OCI-LY7 (cell line): ENCODE data around the gene GID8. TPM values are rescaled to one million over a fixed set of nuclear protein-coding genes. Genes with fewer than 3 reads are reported as not detected.

Source experiments
- Bru-seq: library from RNA; stranded (reverse); fragments of 400-500 nt; gene quantifications from one replicate; lab custom pipeline; 2021; lab: Mats Ljungman, UMichigan
- BruChase-seq, 2 experiments: library from RNA; stranded (reverse); fragments of 400-500 nt; gene quantifications; one replicate each; lab custom pipeline; 2021; lab: Mats Ljungman, UMichigan
- BruUV-seq: library from RNA; stranded (reverse); fragments of 400-500 nt; replicated peaks from 2 replicates; lab custom pipeline; 2021; lab: Mats Ljungman, UMichigan
- CTCF ChIA-PET: fragments of 300-600 bp; sonication (Branson Sonifier 250); formaldehyde crosslinking; loops from one replicate; lab custom pipeline; 2022; ENCODE audit warnings: antibody characterized with exemption; ENCODE audit not compliant: unreplicated experiment; lab: Charles Lee
- POLR2A ChIA-PET: fragments of 300-600 bp; sonication (Branson Sonifier 250); formaldehyde crosslinking; loops from one replicate; lab custom pipeline; 2022; ENCODE audit warnings: antibody characterized with exemption; lab: Charles Lee
- DNase-seq: peaks from one replicate; pipeline ENCODE4 v3.0.0-alpha.2; 2015; ENCODE audit warnings: low spot score
- H2AFZ ChIP-seq: fragments of 200-600 bp; sonication (generic), shearing (Covaris generic); 2 replicates; pipeline ENCODE4 v1.6.1; 2014; ENCODE audit warnings: mild to moderate bottlenecking, antibody characterized with exemption, low read length, moderate library complexity
- H3K27ac ChIP-seq: fragments of 200-600 bp; sonication (generic); 2 replicates; pipeline ENCODE4 v1.5.1; 2014; ENCODE audit warnings: mixed run types, low read depth, mild to moderate bottlenecking, moderate library complexity, low read length, inconsistent platforms; ENCODE audit not compliant: poor library complexity, severe bottlenecking
- H3K36me3 ChIP-seq: fragments of 200-600 bp; sonication (generic); 2 replicates; pipeline ENCODE4 v1.6.1; 2014; ENCODE audit warnings: mild to moderate bottlenecking, antibody characterized with exemption, low read length, moderate library complexity, mixed read lengths; ENCODE audit not compliant: insufficient read depth
- H3K4me1 ChIP-seq: fragments of 200-600 bp; sonication (generic); 2 replicates; pipeline ENCODE4 v1.5.1; 2014; ENCODE audit warnings: mild to moderate bottlenecking, low read length; ENCODE audit not compliant: insufficient read depth, poor library complexity, severe bottlenecking
- H3K4me2 ChIP-seq: fragments of 200-600 bp; sonication (generic); 2 replicates; pipeline ENCODE4 v1.6.1; 2014; ENCODE audit warnings: mild to moderate bottlenecking, low read length
- H3K4me3 ChIP-seq: fragments of 200-600 bp; sonication (generic); 2 replicates; pipeline ENCODE4 v1.5.1; 2014; ENCODE audit warnings: mild to moderate bottlenecking, low read depth, low read length; ENCODE audit not compliant: poor library complexity, severe bottlenecking
- H3K79me2 ChIP-seq: fragments of 200-600 bp; sonication (generic); 2 replicates; pipeline ENCODE4 v1.6.1; 2016; ENCODE audit warnings: low read depth, mild to moderate bottlenecking, low read length, moderate library complexity, mixed read lengths; ENCODE audit not compliant: insufficient read depth
- H3K9me2 ChIP-seq: fragments of 200-600 bp; sonication (generic); 2 replicates; pipeline ENCODE4 v1.6.1; 2016; ENCODE audit warnings: mild to moderate bottlenecking, low read length, mixed read lengths; ENCODE audit not compliant: insufficient read depth
- H3K9me3 ChIP-seq: fragments of 200-600 bp; sonication (generic); 2 replicates; pipeline ENCODE4 v1.6.1; 2014; ENCODE audit warnings: mild to moderate bottlenecking, mixed run types, low read length, mixed read lengths
- H4K20me1 ChIP-seq: fragments of 200-600 bp; sonication (generic); 2 replicates; pipeline ENCODE4 v1.6.1; 2014; ENCODE audit warnings: mild to moderate bottlenecking, antibody characterized with exemption, low read length, moderate library complexity, mixed read lengths; ENCODE audit not compliant: insufficient read depth
- CTCF ChIP-seq: fragments of 200-600 bp; sonication (generic); conservative IDR thresholded peaks from 2 replicates; pipeline ENCODE4 v1.5.1; 2014; ENCODE audit warnings: mild to moderate bottlenecking, antibody characterized with exemption, low read length, moderate library complexity, mixed read lengths
- EZH2phosphoT487 ChIP-seq: fragments of 200-600 bp; sonication (generic); IDR thresholded peaks from 2 replicates; pipeline ENCODE4 v1.6.1; 2018; ENCODE audit warnings: low read depth, borderline replicate concordance, mild to moderate bottlenecking, mixed run types, antibody characterized with exemption, low read length, moderate library complexity, mixed read lengths
- intact Hi-C: fragments of 100-400 bp; cut with micrococcal nuclease; formaldehyde crosslinking; loops from one replicate; pipeline ENCODE4 v1.10.0; 2022; ENCODE audit not compliant: unreplicated experiment
- long read RNA-seq: library from polyadenylated mRNA; stranded (forward); transcript quantifications from one replicate; pipeline ENCODE4 v2.0.0, GENCODE V29; 2022
- total RNA-seq, 2 experiments: library from RNA; depleted of rRNA in 1 of 2; stranded (reverse); fragments of >200 nt in 1 of 2; shearing (Covaris generic) in 1 of 2; gene quantifications; 2 replicates each; pipeline ENCODE4 v1.2.3, GENCODE V29; 2014 to 2022

Gene GID8
- total RNA-seq (2014; rRNA removed; shearing (Covaris generic)), result 28.7 and 29.2 TPM in 2 replicates
- total RNA-seq (2022), result 46.1 and 47.7 TPM in 2 replicates
- Bru-seq, nascent RNA, result percentile 80 among the genes with signal in this experiment
- BruChase-seq, experiment 1, labeled RNA remaining after a 6-hour chase, result percentile 91 among the genes with signal in this experiment
- BruChase-seq, experiment 2, labeled RNA remaining after a 2-hour chase, result percentile 96 among the genes with signal in this experiment
- long read RNA-seq, full-length matches to known transcripts, result 21 of 49 reads
- long read RNA-seq, partial matches to known transcripts, result 4 of 49 reads
- long read RNA-seq, other reads (novel, unspliced or antisense), result 24 of 49 reads

- H3K4me1 ChIP-seq, result peaks cover 45% of the 10 kb centered on the region
- TF ChIP-seq CTCF (no peak), EZH2phosphoT487 (no peak)
Observed at GRCh38 chr20:62938105-62938888, at the start of gene GID8. TSS of gene GID8 (plus strand) at chr20:62938147. CDS start at chr20:62941503, 3,356 bp downstream.

GRCh38 chr20:62888406-62888805 lies 49.5 kb upstream of the GID8 start:
- no peak overlapping the region for H3K4me2 ChIP-seq
- no peaks in the 10 kb centered on the region for H3K9me2 ChIP-seq
- TF ChIP-seq EZH2phosphoT487 (no peak), CTCF (no peak)
- no peak overlapping the region for H3K27ac ChIP-seq
- no peak overlapping the region for H2AFZ ChIP-seq
- no TSS peak for BruUV-seq
- no peak for DNase-seq
- H4K20me1 ChIP-seq, result no peaks in the 10 kb centered on the region
- H3K4me3 ChIP-seq, result no peak overlapping the region
- ChIA-PET POLR2A (no interaction called here), CTCF (no interaction called here)
- no peaks in the 10 kb centered on the region for H3K79me2 ChIP-seq
- H3K9me3 ChIP-seq, result no peaks in the 10 kb centered on the region
- intact Hi-C loops, result no loop called here
- no peaks in the 10 kb centered on the region for H3K4me1 ChIP-seq
- peaks cover 85% of the 10 kb centered on the region for H3K36me3 ChIP-seq

More at GRCh38 chr20:62938105-62938888, at the start of gene GID8:
- peak within 1 kb of the TSS; percentile 63 for H3K27ac ChIP-seq
- H3K4me3 ChIP-seq, result peak within 1 kb of the TSS; percentile 82
- peaks cover 83% of the 10 kb centered on the region for H3K79me2 ChIP-seq
- BruUV-seq, result no TSS peak
- H3K9me2 ChIP-seq, result no peaks in the 10 kb centered on the region
- H3K9me3 ChIP-seq, result no peaks in the 10 kb centered on the region
- ChIA-PET CTCF (no interaction called here), POLR2A (interaction anchor here (1.0 kb wide), 1 partner anchor 19 kb away, joined by 3 read pairs; no protein-coding TSS in a partner anchor)
- peaks cover 64% of the 10 kb centered on the region for H3K36me3 ChIP-seq
- intact Hi-C loops, result loop anchor here (1.0 to 2.0 kb wide), 2 partner anchors 16 to 37 kb away; no protein-coding TSS in a partner anchor
- peaks cover 19% of the 10 kb centered on the region for H4K20me1 ChIP-seq
- peak within 1 kb of the TSS; percentile 54; the same call in 1 of the 2 replicates for H2AFZ ChIP-seq
- DNase-seq, result peak; percentile 58
- peak within 1 kb of the TSS; percentile 81 for H3K4me2 ChIP-seq
